Thyroid gland (tissue), 4 donors: ENCODE results near the gene GPC5. TPM values are rescaled to one million over a fixed set of nuclear protein-coding genes. Genes with fewer than 3 reads are reported as not detected.
A peak's percentile ranks its signal among the peaks of the same experiment; 100 is the strongest.

Experiments used
- DNase-seq, 2 donors: peaks; one replicate each; pipeline ENCODE4 v3.0.0-alpha.2; 2019
- H3K27ac ChIP-seq, 3 donors: fragments of 200-600 bp; sonication (generic); 1 replicate in 2 of 3; 2 replicates in 1 of 3; pipeline ENCODE4 v1.5.1; 2016 to 2019; ENCODE audit warnings: mild to moderate bottlenecking in 1 of 3, moderate library complexity in 1 of 3
- H3K27me3 ChIP-seq: fragments of 200-600 bp; sonication (generic); one replicate; pipeline ENCODE4 v1.5.1; 2019
- H3K36me3 ChIP-seq, 2 donors: fragments of 200-600 bp; sonication (generic); one replicate each; pipeline ENCODE4 v1.5.1; 2016 to 2019
- H3K4me1 ChIP-seq, 2 donors: fragments of 200-600 bp; sonication (generic); one replicate each; pipeline ENCODE4 v1.5.1; 2017 to 2019
- H3K4me3 ChIP-seq, 3 donors: fragments of 200-600 bp; sonication (generic); replicated peaks in 1 of 3; 1 replicate in 2 of 3; 2 replicates in 1 of 3; pipeline ENCODE4 v1.5.1; 2016; ENCODE audit warnings: mild to moderate bottlenecking in 1 of 3
- H3K9me3 ChIP-seq: fragments of 200-600 bp; sonication (generic); one replicate; pipeline ENCODE4 v1.5.1; 2017
- POLR2A ChIP-seq, 2 donors: fragments of 450-650 bp; IDR thresholded peaks; one replicate each; pipeline ENCODE4 v1.6.1; 2017; ENCODE audit warnings: antibody characterized with exemption in 2 of 2, mild to moderate bottlenecking in 2 of 2, moderate library complexity in 1 of 2
- WGBS, 2 donors: methylation state at CpG; one replicate each; pipeline ENCODE4 v1.1.5; 2017; 5-methylcytosine and 5-hydroxymethylcytosine counted together
- intact Hi-C: fragments of 100-400 bp; cut with DNase I; formaldehyde crosslinking; loops from one replicate; pipeline ENCODE4 v1.15.1; 2023
- total RNA-seq, 4 donors: library from RNA; depleted of rRNA; stranded (reverse); fragments of >200 nt; gene quantifications; one replicate each; pipeline ENCODE4 v1.2.3, GENCODE V29; 2016
- TF ChIP-seq, protein P1 (sequence below), 6 experiments: fragments of 200-600 bp in 3 of 6; fragments of 450-650 bp in 3 of 6; sonication (generic) in 3 of 6; IDR thresholded peaks; one replicate each; pipeline ENCODE4 v1.5.1; 2016 to 2019; ENCODE audit warnings: antibody characterized with exemption in 6 of 6, mild to moderate bottlenecking in 2 of 6, inconsistent platforms in 1 of 6, moderate library complexity in 1 of 6

The GPC5 gene
- total RNA-seq, 4 donors from 2014 or later: 0.67 to 2.3 (median 1.3) TPM

DNA sequence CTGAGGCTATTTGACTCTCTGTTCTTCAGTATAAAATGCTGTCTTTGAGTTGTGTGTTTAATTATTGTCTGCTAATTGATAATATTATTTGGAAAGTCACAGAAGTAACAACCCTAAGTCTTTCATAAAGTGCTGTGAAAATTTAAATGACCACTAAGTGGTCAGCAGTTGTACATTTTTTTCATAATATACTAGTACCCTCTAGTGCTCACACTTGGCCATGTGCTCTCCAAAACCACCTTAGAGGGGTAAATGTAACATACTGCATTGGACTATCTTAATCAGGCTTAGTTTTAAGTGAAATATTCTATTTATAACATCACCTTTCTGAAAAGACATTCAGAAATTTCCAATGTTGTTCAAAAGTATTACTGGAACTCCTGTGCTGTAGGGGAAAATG is 745.3 kb downstream of the GPC5 start:
- Histone ChIP-seq H3K9me3 (no peaks in the 10 kb centered on the region), H3K36me3 (no peaks in the 10 kb centered on the region), H3K27ac (no peak overlapping the region), H3K27me3 (no peaks in the 10 kb centered on the region), H3K4me3 (no peak overlapping the region), H3K4me1 (no peaks in the 10 kb centered on the region)
- DNase-seq: peak in 1 of 2 donors; percentile 17
- intact Hi-C loops: loop anchor here (5.0 kb wide), 1 partner anchor 196 kb away; no protein-coding TSS in a partner anchor
- TF ChIP-seq POLR2A (IDR thresholded peaks at IDR 0.05): no peak
- TF ChIP-seq, protein P1, sequence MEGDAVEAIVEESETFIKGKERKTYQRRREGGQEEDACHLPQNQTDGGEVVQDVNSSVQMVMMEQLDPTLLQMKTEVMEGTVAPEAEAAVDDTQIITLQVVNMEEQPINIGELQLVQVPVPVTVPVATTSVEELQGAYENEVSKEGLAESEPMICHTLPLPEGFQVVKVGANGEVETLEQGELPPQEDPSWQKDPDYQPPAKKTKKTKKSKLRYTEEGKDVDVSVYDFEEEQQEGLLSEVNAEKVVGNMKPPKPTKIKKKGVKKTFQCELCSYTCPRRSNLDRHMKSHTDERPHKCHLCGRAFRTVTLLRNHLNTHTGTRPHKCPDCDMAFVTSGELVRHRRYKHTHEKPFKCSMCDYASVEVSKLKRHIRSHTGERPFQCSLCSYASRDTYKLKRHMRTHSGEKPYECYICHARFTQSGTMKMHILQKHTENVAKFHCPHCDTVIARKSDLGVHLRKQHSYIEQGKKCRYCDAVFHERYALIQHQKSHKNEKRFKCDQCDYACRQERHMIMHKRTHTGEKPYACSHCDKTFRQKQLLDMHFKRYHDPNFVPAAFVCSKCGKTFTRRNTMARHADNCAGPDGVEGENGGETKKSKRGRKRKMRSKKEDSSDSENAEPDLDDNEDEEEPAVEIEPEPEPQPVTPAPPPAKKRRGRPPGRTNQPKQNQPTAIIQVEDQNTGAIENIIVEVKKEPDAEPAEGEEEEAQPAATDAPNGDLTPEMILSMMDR (IDR thresholded peaks at IDR 0.05): peak in 4 of 6 experiments; percentile 42 to 75 (median 56)

DNA sequence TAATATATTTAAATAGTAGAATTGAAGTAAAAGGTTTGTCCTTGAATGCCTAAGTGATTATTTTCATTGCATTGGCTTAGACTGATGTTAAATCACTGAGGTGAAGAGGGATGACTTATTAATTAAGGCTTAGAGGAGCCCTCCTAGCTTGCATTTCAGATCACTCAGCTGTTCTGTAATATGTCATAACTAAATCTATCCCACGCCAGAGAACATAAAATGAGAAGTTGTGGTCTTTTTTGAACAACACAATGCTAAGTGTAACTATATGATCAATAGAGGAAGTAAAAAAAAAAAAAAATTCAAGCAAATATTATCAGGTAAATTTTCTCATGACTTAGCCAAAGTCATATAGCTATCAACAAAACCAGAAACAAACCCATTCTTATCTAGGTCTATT is 752.2 kb downstream of the GPC5 start:
- no peak overlapping the region for H3K27ac ChIP-seq
- H3K4me3 ChIP-seq: no peak overlapping the region
- H3K36me3 ChIP-seq: no peaks in the 10 kb centered on the region
- 79 to 86% methylated on average over 1 of the region's 1 CpG for WGBS, 2 donors
- H3K9me3 ChIP-seq: no peaks in the 10 kb centered on the region
- H3K27me3 ChIP-seq: no peaks in the 10 kb centered on the region
- TF ChIP-seq POLR2A (IDR thresholded peaks at IDR 0.05): no peak
- TF ChIP-seq, protein P1 (IDR thresholded peaks at IDR 0.05): no peak
- intact Hi-C loops: no loop called here
- H3K4me1 ChIP-seq: no peaks in the 10 kb centered on the region
- DNase-seq: no peak

- Histone ChIP-seq H3K4me1 (no peaks in the 10 kb centered on the region), H3K36me3 (no peaks in the 10 kb centered on the region), H3K27ac (no peak overlapping the region), H3K9me3 (no peaks in the 10 kb centered on the region), H3K4me3 (no peak overlapping the region), H3K27me3 (no peaks in the 10 kb centered on the region)
- intact Hi-C loops: no loop called here
- no peak for TF ChIP-seq POLR2A (IDR thresholded peaks at IDR 0.05)
- WGBS, 2 donors: 60 to 62% methylated on average over 3 of the region's 3 CpGs
- no peak for DNase-seq
Measured at GRCh38 chr13:92158346-92158745, 759.9 kb downstream of the GPC5 start.

- intact Hi-C loops: no loop called here
- 81 to 92% methylated on average over 5 of the region's 5 CpGs for WGBS, 2 donors
- H3K4me3 ChIP-seq: no peak overlapping the region
- DNase-seq: no peak
- no peaks in the 10 kb centered on the region for H3K36me3 ChIP-seq
- no peaks in the 10 kb centered on the region for H3K27me3 ChIP-seq
- H3K27ac ChIP-seq: no peak overlapping the region
- TF ChIP-seq, protein P1 (IDR thresholded peaks at IDR 0.05): no peak
- TF ChIP-seq POLR2A (IDR thresholded peaks at IDR 0.05): no peak
- H3K9me3 ChIP-seq: no peaks in the 10 kb centered on the region
- no peaks in the 10 kb centered on the region for H3K4me1 ChIP-seq
Measured at GRCh38 chr13:92164822-92165221, 766.4 kb downstream of the GPC5 start.

GRCh38 chr13:92172191-92172590 is 773.8 kb downstream of the GPC5 start:
- no peak overlapping the region for H3K4me3 ChIP-seq
- H3K27me3 ChIP-seq: no peaks in the 10 kb centered on the region
- 76 to 86% methylated on average over 1 of the region's 1 CpG for WGBS, 2 donors
- intact Hi-C loops: no loop called here
- TF ChIP-seq, protein P1 (IDR thresholded peaks at IDR 0.05): no peak
- no peak for TF ChIP-seq POLR2A (IDR thresholded peaks at IDR 0.05)
- no peak for DNase-seq
- no peaks in the 10 kb centered on the region for H3K9me3 ChIP-seq
- no peak overlapping the region for H3K27ac ChIP-seq
- no peaks in the 10 kb centered on the region for H3K36me3 ChIP-seq
- H3K4me1 ChIP-seq: no peaks in the 10 kb centered on the region

DNA sequence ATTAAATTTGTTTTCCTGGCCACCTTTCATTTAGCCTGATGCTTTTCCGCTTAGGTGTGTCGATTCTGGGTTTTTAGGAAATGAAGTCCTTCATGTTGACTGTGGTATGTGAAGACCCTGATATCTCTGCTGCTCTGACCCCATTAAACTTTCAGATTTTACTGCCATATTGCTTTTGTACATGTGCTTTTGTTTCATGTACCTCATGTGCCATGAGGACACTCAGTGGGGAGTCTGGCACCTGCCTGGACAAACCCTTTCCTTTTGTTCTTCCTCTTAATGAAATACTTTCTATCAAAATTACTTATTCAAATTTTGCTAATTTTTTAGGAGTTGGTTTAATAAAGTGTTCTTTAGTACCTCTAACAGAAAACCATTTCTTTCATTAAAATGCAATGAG is 774.8 kb downstream of the GPC5 start:
- 93 to 94% methylated on average over 2 of the region's 2 CpGs for WGBS, 2 donors
- Histone ChIP-seq H3K27me3 (no peaks in the 10 kb centered on the region), H3K9me3 (no peaks in the 10 kb centered on the region), H3K4me3 (no peak overlapping the region), H3K27ac (no peak overlapping the region), H3K4me1 (no peaks in the 10 kb centered on the region), H3K36me3 (no peaks in the 10 kb centered on the region)
- TF ChIP-seq, protein P1 (IDR thresholded peaks at IDR 0.05): no peak
- no peak for TF ChIP-seq POLR2A (IDR thresholded peaks at IDR 0.05)
- intact Hi-C loops: no loop called here
- DNase-seq: no peak
